NCI-H2227 (cell line): Measurements from ENCODE around the gene UCMA.
"Not testable (repeated sequence)": the region's sequence is repeated elsewhere in the genome, so short reads cannot be mapped to it uniquely, and the experiment has no call there.

Source experiments
- DNase-seq: peaks from one replicate; lab custom pipeline; 2025; ENCODE audit not compliant: unreplicated experiment; lab: John Stamatoyannopoulos, UW

The UCMA gene, protein sequence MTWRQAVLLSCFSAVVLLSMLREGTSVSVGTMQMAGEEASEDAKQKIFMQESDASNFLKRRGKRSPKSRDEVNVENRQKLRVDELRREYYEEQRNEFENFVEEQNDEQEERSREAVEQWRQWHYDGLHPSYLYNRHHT

DNA sequence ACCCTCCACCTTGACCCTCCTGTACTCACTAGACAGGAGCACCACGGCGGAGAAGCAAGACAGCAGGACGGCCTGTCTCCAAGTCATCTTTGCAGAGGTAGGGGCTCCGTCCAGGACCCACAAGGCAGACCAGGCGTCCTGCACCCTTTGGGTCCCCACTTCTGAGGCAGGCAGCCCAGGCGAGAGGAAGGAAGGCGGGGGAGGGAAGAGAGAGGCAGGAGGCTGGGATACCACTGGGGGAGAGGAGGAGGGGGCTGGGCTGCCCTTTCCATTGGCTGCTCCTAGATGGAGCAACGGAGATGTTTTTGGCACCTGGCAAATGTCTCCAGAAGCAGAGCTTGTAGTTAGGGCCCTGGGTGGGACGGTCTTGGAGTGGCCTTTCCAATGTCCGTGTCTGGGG, at the start of gene UCMA:
Gene UCMA (minus strand): TSS at position 203 of the 400 bp plus-strand sequence. CDS start 116 bp downstream, at position 87.
- DNase-seq, result no peak

- DNase-seq, result not testable (repeated sequence)
Measured at GRCh38 chr10:13282348-13282747, 48.2 kb upstream of the UCMA start.

- DNase-seq, result no peak
Measured at GRCh38 chr10:13276749-13277365, 42.7 kb upstream of the UCMA start.

DNA sequence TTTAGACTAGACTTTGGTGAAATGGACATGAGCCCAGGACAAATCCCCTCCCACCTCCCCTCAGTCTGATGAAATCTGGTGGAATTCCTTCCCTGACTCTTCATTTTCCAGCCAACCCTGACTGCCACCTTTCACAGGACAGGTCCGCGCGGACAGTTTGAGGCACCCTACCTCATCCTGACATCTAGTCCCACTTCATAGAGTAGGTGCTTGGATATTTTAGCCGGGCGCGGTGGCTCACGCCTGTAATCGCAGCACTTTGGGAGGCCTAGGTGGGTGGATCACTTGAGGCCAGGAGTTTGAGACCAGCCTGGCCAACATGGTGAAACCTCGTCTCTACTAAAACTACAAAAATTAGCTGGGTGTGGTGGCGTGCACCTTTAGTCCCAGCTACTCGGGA, 42.0 kb upstream of the UCMA start:
- not testable (repeated sequence) for DNase-seq

DNA sequence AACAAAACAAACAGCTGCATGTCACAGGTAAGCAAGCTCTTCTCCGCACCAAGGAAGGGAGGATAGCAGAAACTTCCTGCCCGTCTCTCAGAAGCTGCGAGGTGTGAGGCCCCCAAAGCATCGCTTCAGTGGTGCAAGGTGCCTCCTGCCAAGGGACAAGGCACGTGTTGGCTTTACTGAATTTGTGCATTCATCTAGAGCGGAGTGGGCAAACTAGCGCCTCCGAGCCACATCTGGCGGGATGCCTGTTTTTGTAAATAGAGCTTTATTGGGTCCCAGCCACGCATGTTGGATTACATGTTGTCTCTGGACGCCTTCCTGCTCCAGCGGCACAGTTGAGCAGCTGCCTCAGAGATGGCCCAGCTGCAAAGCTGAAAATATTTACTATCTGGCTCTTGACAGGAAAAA, 38.0 kb upstream of the UCMA start:
- DNase-seq, result no peak

DNA sequence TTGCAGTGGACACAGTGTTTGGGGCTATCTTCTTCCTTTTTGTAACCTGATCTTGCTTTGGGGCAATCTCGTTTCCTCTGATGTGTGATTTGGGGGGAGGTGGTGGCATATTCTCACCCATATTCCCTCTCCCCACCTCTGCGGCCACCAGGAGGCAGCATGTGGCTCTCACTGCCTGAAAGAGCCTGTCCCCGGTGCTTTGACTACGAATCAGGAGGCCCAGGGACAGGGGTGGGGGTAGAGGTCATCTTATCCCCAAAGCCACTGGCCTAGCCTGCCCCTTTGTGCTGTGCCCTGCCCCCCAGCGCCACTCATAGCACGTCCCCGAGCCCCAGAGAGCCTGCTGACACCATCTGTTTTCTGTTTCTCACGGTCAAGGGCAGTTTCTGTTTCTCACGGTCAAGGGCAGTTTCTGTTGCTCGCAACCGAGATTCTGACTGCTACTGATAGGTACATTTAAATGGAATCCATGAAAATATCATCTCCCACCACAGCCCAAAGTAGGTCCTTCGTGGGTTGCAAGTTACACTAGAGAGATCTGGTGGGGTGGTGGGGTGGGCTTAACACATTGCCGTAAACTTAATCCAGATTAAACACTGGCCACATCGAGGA, 37.5 kb upstream of the UCMA start:
- no peak for DNase-seq

GRCh38 chr10:13270877-13271551, 36.8 kb upstream of the UCMA start:
- DNase-seq, result no peak

GRCh38 chr10:13268841-13269240, 34.7 kb upstream of the UCMA start:
- no peak for DNase-seq

DNA sequence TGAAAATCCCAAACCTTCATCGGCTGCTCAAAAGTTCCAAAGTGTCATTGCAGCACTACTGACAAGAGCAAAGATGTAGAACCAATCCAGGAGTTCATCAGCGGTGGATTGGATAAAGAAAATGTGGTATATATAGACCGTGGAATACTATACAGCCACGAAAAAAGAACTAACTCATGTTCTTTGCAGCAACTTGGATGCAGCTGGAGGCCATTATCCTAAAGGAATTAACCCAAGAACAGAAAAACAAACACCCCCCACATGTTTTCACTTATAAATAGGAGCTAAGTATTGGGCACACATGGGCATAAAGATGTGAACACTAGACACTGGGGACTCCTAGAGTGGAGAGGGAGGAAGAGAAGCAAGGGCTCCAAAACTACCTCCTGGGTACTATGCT, 34.1 kb upstream of the UCMA start:
- no peak for DNase-seq

DNA sequence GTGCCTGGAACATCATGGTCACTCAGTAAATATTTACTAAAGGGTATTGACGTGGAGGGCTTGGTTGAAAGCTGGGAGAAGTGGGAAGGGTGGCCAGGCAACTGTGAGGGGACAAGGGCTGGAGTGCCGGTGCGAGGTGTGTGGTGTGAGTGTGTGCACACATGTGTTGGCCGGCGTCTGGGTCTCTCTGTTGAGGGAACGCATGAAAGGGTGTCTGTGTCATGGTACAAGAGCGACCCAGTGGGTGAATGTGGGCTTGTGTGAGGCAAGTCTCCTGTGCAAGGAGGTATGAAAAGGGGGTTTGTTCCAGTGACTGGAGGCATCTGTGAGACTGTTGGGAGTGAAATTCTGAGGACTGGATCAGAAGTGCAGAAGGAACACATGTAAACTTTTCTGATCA, 29.4 kb upstream of the UCMA start:
- DNase-seq, result no peak

DNA sequence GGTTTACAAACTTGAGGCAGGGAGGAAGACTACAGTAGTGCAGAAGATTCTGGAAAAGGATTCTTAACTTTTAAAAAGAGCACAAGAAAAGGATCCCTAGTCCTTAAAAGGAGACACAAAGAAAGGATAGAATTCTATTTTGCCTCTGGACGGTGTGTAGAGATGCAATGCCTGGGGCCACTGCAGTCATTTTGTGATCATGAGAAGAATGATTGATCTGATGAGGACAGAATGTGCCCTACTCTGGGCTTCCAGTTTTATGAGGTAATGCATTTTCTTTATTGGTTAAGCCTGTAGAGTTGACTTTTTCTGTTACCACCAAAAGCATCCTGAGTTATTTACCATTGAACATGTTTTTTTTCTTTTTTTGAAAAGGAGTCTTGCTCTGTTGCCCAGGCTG, 28.3 kb upstream of the UCMA start:
- DNase-seq, result no peak

- DNase-seq, result no peak
Measured at GRCh38 chr10:13257621-13258140, 23.5 kb upstream of the UCMA start.

GRCh38 chr10:13256627-13257026, 22.5 kb upstream of the UCMA start:
- DNase-seq, result no peak

DNA sequence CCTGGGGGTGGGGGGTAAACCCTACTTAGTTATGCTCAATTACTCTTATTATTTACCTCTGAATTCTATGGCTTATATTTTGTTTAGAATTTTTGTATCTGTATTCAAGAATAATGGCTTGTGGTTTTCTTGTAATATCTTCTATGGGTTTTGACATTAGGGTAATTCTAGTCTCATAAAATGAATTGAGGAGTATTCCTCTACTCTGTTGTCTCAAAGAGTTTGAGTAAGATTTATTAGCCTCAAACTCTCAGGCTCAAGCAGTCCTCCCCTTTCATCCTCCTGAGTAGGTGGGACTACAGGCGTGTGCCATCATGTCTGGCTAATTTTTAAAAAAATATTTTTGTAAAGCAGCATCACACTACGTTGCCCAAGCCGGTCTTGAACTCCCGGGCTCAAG, 19.6 kb upstream of the UCMA start:
- DNase-seq, result no peak

DNA sequence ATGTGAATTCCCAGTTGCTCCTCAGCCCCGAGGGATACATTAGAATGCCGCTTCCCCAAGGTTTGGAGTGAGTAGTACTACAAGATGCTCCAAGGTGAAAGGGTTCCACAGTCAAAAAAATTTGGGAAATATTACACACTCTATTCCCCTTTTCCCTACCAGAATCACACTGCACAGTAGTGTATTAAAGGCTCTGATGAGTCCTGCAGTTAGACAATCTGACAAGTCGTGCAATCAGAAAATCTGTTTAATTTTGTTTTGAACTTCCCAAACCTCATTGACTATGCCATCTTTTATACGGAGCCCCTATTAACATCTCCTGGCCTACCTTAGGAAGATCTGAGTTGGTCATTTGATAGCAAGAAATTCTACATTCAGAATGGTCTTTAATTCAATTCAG, 13.6 kb upstream of the UCMA start:
- DNase-seq, result no peak

DNA sequence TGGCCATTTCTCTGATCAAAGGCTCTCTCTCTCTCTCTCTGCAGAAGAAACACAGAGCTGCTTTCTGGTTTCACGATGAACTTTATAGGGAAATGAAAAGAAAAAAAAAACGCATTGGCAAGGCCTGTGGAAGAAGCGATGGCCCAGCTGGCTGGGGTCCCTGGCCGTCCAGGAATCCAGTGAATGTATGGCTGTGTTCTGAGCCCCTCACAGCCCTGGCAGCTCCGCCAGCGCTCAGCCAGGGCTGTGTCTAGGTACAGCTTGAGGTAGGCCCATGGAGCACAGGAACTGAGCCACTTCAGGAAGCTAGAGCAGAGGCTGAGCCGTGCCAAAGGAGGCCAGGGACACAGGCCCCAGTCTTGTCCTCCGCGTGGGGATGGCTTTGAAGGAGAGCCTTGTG, 13.1 kb upstream of the UCMA start:
- DNase-seq, result no peak

GRCh38 chr10:13242260-13242659, 8.1 kb upstream of the UCMA start:
- not testable (repeated sequence) for DNase-seq

- DNase-seq, result no peak
Measured at GRCh38 chr10:13241613-13242012, 7.4 kb upstream of the UCMA start.

DNA sequence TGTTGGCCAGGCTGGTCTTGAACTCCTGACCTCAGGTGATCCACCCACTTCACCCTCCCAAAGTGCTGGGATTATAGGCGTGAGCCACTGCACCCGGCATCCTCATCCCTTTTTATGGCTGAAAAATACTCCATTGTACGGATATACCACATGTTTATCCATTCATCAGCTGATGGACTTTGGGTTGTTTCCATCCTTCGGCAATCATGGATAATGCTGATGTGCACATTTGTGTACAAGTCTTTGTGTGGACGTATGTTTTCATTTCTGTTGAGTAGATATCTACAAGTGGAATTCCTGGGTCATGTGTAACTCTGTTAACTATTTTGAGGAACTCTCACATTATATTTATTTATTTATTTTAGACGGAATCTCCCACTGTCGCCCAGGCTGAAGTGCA, 5.7 kb upstream of the UCMA start:
- no peak for DNase-seq

- DNase-seq, result no peak
Measured at GRCh38 chr10:13238271-13239077, 4.3 kb upstream of the UCMA start.

DNA sequence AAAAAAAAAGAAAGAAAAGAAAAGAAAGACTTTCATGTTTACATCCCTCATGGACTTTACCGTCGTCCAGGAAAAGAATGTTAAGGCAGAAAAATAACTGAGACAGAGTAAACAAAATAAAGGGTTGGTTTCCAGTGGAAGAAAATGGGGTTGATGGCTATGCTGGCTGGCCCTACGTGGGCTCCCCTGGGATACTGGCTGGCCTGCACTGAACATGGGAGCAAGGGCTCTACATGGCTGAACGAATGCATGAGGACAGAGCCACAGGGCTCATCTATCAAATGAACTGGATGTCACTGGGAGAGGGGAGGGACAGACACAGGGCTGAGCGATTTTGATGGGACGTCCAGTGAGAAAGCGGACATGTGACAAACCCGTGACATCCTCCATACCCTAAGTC, 2.5 kb upstream of the UCMA start:
- DNase-seq, result no peak
